ENCODE measurements around the gene KCNT2. TPM values are rescaled to one million over a fixed set of nuclear protein-coding genes. Genes with fewer than 3 reads are reported as not detected.

Gene KCNT2
- total and polyA plus RNA-seq, 9 of the 15 experiments (the other 6 are each of a cell fraction or from before 2014, with no cell fraction given), result 0.13 to 0.73 (median 0.28) TPM

DNA sequence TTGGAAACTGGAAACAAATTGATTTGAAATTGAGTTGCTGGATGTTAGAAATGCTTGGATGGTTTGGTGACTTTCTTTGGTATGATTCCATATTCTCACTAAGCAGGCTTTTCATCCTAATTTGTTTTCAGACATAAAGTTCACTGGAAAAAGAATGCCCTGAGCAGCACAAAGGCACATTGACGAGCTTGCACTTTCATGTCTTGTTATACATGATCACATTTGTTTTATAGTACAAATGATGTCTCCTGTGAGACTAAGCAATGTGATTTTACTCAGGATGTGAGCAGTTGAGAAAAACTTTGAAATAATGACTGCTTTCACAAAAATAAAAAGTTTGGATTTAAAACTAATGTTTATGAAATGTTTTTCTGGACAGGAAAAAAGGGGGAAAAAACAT is 63.6 kb downstream of the KCNT2 start (continued):
- TF ChIP-seq, protein P1, sequence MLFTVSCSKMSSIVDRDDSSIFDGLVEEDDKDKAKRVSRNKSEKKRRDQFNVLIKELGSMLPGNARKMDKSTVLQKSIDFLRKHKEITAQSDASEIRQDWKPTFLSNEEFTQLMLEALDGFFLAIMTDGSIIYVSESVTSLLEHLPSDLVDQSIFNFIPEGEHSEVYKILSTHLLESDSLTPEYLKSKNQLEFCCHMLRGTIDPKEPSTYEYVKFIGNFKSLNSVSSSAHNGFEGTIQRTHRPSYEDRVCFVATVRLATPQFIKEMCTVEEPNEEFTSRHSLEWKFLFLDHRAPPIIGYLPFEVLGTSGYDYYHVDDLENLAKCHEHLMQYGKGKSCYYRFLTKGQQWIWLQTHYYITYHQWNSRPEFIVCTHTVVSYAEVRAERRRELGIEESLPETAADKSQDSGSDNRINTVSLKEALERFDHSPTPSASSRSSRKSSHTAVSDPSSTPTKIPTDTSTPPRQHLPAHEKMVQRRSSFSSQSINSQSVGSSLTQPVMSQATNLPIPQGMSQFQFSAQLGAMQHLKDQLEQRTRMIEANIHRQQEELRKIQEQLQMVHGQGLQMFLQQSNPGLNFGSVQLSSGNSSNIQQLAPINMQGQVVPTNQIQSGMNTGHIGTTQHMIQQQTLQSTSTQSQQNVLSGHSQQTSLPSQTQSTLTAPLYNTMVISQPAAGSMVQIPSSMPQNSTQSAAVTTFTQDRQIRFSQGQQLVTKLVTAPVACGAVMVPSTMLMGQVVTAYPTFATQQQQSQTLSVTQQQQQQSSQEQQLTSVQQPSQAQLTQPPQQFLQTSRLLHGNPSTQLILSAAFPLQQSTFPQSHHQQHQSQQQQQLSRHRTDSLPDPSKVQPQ (CRISPR knock-in tag; IDR thresholded peaks at IDR 0.05; ENCODE audit: borderline replicate concordance), result no peak
- no peak for TF ChIP-seq NFYB (IDR thresholded peaks at IDR 0.05; ENCODE audit: extremely low read depth, insufficient read length)
- TF ChIP-seq, protein P2, sequence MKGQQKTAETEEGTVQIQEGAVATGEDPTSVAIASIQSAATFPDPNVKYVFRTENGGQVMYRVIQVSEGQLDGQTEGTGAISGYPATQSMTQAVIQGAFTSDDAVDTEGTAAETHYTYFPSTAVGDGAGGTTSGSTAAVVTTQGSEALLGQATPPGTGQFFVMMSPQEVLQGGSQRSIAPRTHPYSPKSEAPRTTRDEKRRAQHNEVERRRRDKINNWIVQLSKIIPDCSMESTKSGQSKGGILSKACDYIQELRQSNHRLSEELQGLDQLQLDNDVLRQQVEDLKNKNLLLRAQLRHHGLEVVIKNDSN (CRISPR knock-in tag; IDR thresholded peaks at IDR 0.05), result no peak
- no peak for TF ChIP-seq ZNF3 (CRISPR knock-in tag; IDR thresholded peaks at IDR 0.05)
- no peak for TF ChIP-seq ZFP1 (CRISPR knock-in tag; IDR thresholded peaks at IDR 0.05)
- TF ChIP-seq POLR3G (IDR thresholded peaks at IDR 0.05; ENCODE audit: extremely low read depth, insufficient read length, insufficient replicate concordance), result no peak
- no peak for TF ChIP-seq CTBP1 (IDR thresholded peaks at IDR 0.05; ENCODE audit: borderline replicate concordance)
- TF ChIP-seq KDM1A (IDR thresholded peaks at IDR 0.05), result no peak
- no peak for TF ChIP-seq ZNF121 (CRISPR knock-in tag; conservative IDR thresholded peaks at IDR 0.05)
- TF ChIP-seq, protein P3, sequence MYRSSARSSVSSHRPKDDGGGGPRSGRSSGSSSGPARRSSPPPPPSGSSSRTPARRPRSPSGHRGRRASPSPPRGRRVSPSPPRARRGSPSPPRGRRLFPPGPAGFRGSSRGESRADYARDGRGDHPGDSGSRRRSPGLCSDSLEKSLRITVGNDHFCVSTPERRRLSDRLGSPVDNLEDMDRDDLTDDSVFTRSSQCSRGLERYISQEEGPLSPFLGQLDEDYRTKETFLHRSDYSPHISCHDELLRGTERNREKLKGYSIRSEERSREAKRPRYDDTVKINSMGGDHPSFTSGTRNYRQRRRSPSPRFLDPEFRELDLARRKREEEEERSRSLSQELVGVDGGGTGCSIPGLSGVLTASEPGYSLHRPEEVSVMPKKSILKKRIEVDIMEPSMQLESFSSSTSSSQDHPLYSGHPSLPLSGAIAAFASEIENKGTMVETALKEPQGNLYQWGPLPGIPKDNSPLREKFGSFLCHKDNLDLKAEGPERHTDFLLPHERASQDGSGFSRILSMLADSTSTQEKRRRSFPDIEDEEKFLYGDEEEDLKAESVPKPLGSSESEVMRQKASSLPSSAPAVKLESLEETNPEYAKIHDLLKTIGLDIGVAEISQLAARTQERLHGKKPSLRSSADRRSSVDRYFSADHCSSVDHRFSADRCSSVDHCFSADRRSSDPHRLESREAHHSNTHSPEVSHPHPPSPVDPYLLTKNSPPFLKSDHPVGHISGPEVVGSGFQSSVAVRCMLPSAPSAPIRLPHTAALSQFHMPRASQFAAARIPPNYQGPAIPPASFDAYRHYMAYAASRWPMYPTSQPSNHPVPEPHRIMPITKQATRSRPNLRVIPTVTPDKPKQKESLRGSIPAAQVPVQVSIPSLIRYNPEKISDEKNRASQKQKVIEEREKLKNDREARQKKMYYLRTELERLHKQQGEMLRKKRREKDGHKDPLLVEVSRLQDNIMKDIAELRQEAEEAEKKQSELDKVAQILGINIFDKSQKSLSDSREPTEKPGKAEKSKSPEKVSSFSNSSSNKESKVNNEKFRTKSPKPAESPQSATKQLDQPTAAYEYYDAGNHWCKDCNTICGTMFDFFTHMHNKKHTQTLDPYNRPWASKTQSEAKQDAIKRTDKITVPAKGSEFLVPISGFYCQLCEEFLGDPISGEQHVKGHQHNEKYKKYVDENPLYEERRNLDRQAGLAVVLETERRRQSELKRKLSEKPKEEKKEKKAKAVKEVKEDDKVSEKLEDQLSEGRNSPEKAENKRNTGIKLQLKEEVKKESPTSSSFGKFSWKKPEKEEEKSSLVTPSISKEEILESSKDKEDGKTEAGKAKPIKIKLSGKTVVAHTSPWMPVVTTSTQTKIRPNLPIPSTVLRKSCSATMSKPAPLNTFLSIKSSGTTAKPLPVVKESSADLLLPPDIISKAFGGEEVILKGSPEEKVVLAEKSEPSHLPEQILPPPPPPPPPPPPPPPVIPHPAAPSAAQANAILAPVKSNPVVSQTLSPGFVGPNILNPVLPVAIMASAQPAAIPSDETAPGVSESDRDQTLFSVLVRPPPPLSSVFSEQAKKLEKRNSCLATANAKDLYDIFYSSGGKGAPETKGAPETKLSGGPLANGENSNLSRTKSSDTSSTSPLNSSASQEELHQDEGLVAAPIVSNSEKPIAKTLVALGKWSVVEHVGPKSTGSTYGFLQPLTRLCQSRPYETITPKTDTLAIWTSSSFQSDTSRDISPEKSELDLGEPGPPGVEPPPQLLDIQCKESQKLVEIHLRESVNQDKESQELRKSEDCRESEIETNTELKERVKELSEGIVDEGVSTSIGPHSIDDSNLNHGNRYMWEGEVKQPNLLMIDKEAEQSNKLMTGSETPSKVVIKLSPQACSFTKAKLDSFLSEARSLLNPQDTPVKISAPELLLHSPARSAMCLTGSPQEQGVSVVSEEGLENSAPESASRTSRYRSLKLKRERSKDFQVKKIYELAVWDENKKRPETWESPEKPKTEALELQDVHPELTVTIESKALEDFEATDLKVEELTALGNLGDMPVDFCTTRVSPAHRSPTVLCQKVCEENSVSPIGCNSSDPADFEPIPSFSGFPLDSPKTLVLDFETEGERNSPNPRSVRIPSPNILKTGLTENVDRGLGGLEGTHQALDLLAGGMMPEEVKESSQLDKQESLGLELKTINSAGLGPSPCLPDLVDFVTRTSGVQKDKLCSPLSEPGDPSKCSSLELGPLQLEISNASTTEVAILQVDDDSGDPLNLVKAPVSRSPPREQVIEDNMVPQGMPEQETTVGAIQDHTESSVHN (IDR thresholded peaks at IDR 0.05; ENCODE audit: borderline replicate concordance in 1 of 2, low read depth in 1 of 2), result no peak
